Measurements from ENCODE around the gene ZNF740. TPM values are rescaled to one million over a fixed set of nuclear protein-coding genes. Genes with fewer than 3 reads are reported as not detected.

The ZNF740 gene
- total and polyA plus RNA-seq, 2 of the 4 experiments (the other 2 are of a cell fraction), result 13.1 to 14.0 TPM

GRCh38 chr12:53214687-53215455 lies 34.3 kb downstream of the ZNF740 start:
- Histone ChIP-seq H2BK20ac (ENCODE audit: low read depth, low read length) (no peak overlapping the region), H4K8ac (ENCODE audit: low read depth in 2 of 2, low read length in 2 of 2) (no peak overlapping the region), H3K4me2 (ENCODE audit: low read depth, low read length) (no peak overlapping the region), H3K9ac (ENCODE audit: low read depth, low read length) (no peak overlapping the region), H3K23ac (ENCODE audit: low read depth, low read length) (no peak overlapping the region), H2BK5ac (ENCODE audit: low read depth, low read length, poor library complexity, severe bottlenecking) (no peak overlapping the region), H3K14ac (replicated peaks; ENCODE audit: low read depth, low read length) (no peak overlapping the region), H3K9me3 (ENCODE audit: control insufficient read depth, insufficient read depth, low read length) (no peaks in the 10 kb centered on the region), H3K56ac (ENCODE audit: extremely low read depth, insufficient read depth, low read length) (no peak overlapping the region), H3K4me3 (ENCODE audit: insufficient read depth, low read depth, low read length) (no peak overlapping the region), H2AK5ac (ENCODE audit: low read depth, low read length) (no peak overlapping the region), H4K5ac (ENCODE audit: low read depth, low read length) (no peak overlapping the region), H3K9me1 (ENCODE audit: insufficient read depth, low read length) (peaks cover 11% of the 10 kb centered on the region), H2AFZ (replicated peaks; ENCODE audit: low read length, poor library complexity) (no peak overlapping the region), H2BK15ac (ENCODE audit: low read depth, low read length) (no peak overlapping the region), H3K4me1 (ENCODE audit: control insufficient read depth, insufficient read depth, low read length) (peaks cover 19% of the 10 kb centered on the region), H3K18ac (ENCODE audit: low read depth, low read length) (no peak overlapping the region), H4K20me1 (ENCODE audit: insufficient read depth, low read length) (peaks cover 8% of the 10 kb centered on the region; the same call in 1 of the 2 replicates), H3K4ac (ENCODE audit: low read depth, low read length) (no peak overlapping the region), H3K27me3 (ENCODE audit: control insufficient read depth, insufficient read depth, low read length) (no peaks in the 10 kb centered on the region), H3K36me3 (ENCODE audit: control insufficient read depth, insufficient read depth, low read length) (peaks cover 44% of the 10 kb centered on the region), H3K79me1 (ENCODE audit: low read depth in 1 of 2, low read length in 2 of 2) (peaks cover 34 to 64% of the 10 kb centered on the region in 2 experiments), H4K91ac (ENCODE audit: insufficient read depth, low read depth, low read length) (no peak overlapping the region), H3K27ac (ENCODE audit: insufficient read depth, low read length) (no peak overlapping the region), H2AK9ac (replicated peaks; ENCODE audit: low read depth, low read length, poor library complexity) (peak overlapping the region; percentile 44), H2BK120ac (ENCODE audit: low read depth, low read length) (no peak overlapping the region)
- WGBS, 2 experiments (ENCODE audit: extremely low coverage in 2 of 2, insufficient read length in 1 of 2), result 94% methylated on average over 5 of the region's 12 CpGs; no CpG with 5 or more reads in 1 of the 2 experiments
- dilution Hi-C loops (cut with HindIII; ENCODE audit: low sequenced_read_pairs, unreplicated experiment) (no loop called here), in situ Hi-C loops (cut with MboI; ENCODE audit: low sequenced_read_pairs) (loop anchor here (5.0 to 10.0 kb wide), 2 partner anchors 72 to 300 kb away; no protein-coding TSS in a partner anchor), intact Hi-C loops (cut with micrococcal nuclease) (loop anchor here (5.0 to 10.0 kb wide), 2 partner anchors 110 to 292 kb away; partner anchors contain the start of genes AAAS and NPFF)
- DNase-seq (no peak), ATAC-seq (ENCODE audit: low read depth) (no peak)
- ChIA-PET POLR2A (ENCODE audit: unreplicated experiment) (interaction anchor here (1.0 kb wide), 1 partner anchor 136 kb away, joined by 7 read pairs; the partner anchor contains the start of gene SPRYD3), CTCF (interaction anchor here (0.9 kb wide), 1 partner anchor 106 kb away, joined by 3 read pairs; the partner anchor contains the start of gene AAAS)
- BruUV-seq (replicated peaks), result no TSS peak
- TF ChIP-seq MAFK (IDR thresholded peaks at IDR 0.05; ENCODE audit: low read depth, low read length) (no peak), RFX5 (IDR thresholded peaks at IDR 0.05; ENCODE audit: low read depth, low read length) (no peak), RAD21 (IDR thresholded peaks at IDR 0.05; ENCODE audit: low read length) (no peak), BHLHE40 (IDR thresholded peaks at IDR 0.05; ENCODE audit: low read depth, low read length) (no peak), MAZ (IDR thresholded peaks at IDR 0.05; ENCODE audit: borderline replicate concordance, low read depth, low read length) (no peak), CEBPB (IDR thresholded peaks at IDR 0.05; ENCODE audit: low read depth, low read length) (no peak), ELK1 (IDR thresholded peaks at IDR 0.05; ENCODE audit: borderline replicate concordance, low read depth, low read length) (no peak), NFE2L2 (IDR thresholded peaks at IDR 0.05; ENCODE audit: low read depth, low read length) (no peak), RCOR1 (IDR thresholded peaks at IDR 0.05; ENCODE audit: insufficient replicate concordance, low read length) (no peak), CHD1 (IDR thresholded peaks at IDR 0.05; ENCODE audit: low read depth, low read length) (no peak), FOS (IDR thresholded peaks at IDR 0.05; ENCODE audit: low read depth, low read length) (no peak), POLR2A (IDR thresholded peaks at IDR 0.05; ENCODE audit: low read depth, low read length) (no peak), CTCF (conservative IDR thresholded peaks at IDR 0.05; ENCODE audit: low read depth, low read length) (no peak), MXI1 (IDR thresholded peaks at IDR 0.05; ENCODE audit: borderline replicate concordance, low read depth, low read length) (no peak), USF2 (IDR thresholded peaks at IDR 0.05; ENCODE audit: low read depth, low read length) (no peak)
